Effector CD4-positive, alpha-beta T cell (primary cell): ENCODE data around the gene ZNF841.
A peak's percentile ranks its signal among the peaks of the same experiment; 100 is the strongest.
"Not testable (repeated sequence)": the region's sequence is repeated elsewhere in the genome, so short reads cannot be mapped to it uniquely, and the experiment has no call there.

Source experiments
- DNase-seq: peaks from one replicate; pipeline ENCODE4 v3.0.0-alpha.2; 2020
- total RNA-seq: gene quantifications from one replicate; lab custom pipeline; 2026; lab: John Stamatoyannopoulos, UW

ZNF841 gene
- total RNA-seq: 23.3 reads per million, percentile 50 among the genes with 10 or more reads in this experiment

DNA sequence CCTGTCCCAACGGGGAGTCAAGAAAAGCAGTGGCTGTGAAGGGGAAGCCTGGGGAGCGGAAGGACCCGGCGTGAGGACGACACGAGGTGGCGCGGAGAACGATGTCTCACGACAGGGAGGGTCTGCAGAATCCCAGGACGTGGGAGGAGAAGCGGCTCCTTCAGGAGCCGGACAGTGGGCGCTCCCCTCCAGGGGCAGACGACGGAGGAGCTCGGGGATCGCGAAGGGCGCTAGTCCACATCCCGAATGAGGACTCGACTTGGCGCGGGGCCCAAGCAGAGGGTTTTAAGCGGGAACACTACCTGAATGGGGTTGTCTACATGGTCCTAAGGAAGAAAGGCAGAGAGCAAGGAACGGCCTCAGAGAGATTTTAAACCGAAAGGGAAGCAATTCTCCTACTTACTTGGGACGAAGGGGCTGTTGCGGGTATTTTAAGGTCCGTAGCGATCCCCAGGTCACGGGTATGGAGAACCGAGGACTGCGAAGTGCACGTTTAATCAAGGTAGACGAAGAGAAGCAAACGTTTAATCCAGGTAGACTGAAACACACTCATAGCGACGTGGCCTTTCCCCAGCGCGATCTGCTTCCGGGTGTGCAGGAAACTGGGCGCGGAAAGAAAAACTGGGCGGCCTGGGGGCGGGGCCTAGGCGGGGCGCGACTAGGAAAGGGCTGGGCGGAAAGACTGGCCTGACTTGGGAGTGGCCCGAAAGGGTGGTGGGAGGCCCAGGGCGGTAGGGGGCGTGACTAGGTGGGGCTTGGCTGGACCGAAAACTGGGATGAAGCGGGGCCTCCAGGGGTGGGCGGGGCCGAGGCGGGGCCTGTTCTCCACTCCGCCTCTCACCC lies at the start of gene ZNF841:
Gene ZNF841, minus strand, starts transcription at position 594 of the 843 bp plus-strand sequence. CDS start 10,964 bp downstream, outside the sequence.
- peak; percentile 59 for DNase-seq

DNA sequence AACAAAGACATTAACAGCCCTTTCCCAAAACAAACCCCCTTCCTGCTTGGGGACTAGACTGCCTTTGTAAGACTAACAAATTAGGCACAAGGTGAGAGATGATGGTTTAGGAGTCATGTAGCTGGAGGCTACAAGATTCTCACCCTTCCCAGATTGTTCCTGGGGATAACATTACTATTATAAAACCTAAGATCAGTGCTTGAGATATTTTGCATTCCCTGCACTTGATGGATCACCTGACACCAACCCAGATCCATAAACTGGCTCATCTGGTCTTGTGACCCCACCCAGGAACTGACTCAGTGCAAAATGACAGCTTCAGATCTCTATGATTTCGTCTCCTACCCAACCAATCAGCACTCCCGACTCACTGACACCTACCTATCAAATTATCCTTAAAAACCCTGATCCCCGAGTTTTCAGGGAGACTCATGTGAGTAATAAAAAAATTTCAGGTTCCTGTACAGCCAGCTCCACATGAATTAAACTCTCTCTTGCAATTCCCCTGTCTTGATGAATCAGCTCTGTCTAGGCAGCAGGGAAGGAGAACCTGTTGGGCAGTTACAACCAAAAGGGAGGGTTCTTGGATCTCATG lies 46.5 kb upstream of the ZNF841 start:
- DNase-seq: no peak

DNA sequence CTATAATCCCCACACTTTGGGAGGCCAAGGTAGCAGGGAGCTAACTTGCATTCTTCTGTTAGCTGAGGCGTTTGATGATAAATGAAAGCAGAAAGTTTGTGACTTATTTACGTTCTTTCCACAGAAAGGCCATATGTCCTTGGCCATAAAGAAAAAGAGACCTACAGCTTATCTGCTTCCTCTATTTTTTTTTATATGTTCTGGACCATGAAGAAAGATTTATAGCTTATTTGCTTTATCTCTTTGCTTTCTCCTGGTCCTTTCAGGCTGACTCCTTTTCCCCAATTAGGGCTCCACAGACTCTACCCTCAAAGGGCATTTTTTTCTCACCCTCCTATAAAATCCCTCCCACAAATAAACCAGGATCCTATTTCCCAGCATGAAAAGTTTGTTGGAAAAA lies 45.6 kb upstream of the ZNF841 start:
- no peak for DNase-seq

DNA sequence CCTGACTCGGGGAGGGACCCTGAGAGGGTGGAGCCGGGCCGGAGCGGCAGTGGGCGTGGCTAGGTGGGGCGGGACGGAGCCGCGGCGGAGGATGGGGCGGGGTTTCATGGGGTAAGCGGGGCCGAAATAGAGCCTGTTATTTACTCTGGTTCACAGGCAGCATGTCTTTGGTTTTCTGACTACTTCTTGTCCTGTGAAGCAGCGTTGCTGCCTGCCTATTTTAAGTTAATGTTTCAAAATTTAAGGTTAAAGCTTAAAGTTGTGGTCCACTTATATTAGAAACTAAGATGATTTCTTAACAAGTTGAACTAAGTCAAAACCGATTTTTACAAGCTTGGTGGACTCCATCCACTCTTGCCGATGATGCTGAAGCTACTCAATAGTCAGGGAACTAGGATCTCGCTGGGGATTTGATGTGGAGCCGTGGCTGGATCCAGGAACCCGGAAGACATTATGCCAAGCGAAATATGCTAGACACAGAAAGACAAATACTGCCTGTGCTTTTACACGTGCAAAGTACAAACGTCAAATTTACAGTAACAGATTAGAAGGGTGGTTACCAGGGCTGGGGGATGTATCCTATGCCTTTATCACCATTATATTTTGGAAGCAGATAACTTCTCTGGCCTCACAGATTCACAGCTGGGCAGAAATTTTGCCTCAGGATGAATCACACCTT lies 44.6 kb upstream of the ZNF841 start:
- DNase-seq: no peak

GRCh38 chr19:52139252-52140031 lies 43.9 kb upstream of the ZNF841 start, which contains the start of gene ZNF616:
TSS of gene ZNF616 (minus strand) at chr19:52139938. CDS start at chr19:52130512, 9,426 bp downstream.
- DNase-seq: peak; percentile 94

GRCh38 chr19:52138983-52139251 lies 43.4 kb upstream of the ZNF841 start:
- DNase-seq: no peak

DNA sequence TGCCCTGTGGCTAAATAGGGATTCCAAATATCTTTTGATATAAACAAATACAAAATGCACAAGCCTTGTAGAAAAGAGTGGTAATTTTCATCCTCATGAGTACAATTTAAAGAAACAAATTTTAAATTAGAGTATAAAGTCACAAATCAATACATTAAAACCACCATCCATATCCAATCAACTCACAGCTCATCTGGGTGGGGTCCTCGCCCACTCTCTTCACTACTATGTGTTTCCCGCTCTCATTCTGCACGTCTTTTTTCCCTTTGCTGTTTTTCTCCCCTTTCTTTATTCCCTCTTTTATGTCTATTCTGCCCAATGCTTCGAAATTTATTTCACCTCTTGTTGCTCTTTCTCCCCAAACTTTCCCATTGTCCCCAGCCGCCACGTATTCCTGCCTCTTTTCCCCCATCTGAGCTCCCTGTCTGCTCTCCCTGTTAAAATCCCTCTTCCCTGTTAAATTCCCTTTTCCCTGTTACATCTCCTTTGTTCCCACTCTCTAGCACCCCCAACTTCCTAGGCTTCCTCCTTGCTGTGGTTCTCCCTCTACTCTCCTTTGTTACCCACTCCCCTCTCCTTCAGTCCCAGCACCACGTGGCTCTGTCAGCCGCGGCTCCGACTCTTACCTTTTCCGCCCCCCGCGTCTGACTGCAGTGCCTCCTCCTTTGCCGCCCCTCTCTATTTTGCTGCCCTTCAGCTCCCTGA lies 42.9 kb upstream of the ZNF841 start:
- DNase-seq: no peak

DNA sequence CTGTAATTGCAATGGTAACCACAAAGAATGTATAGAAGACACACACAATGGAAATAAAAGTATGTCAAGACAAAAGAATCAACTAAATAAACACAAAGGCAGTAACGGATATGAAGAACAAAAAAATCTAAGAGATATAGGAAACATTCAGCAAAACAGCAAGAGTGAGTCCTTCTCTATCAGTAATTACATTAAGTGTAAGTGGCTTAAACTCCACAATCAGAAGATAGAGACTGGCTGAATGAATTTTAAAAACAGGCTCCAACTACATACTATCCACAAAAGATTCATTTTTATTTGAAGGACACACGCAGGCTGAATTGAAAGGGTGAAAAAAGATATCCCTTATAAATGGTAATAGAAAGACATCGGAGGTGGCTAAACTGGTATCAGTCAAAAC lies 24.7 kb upstream of the ZNF841 start:
- no peak for DNase-seq

DNA sequence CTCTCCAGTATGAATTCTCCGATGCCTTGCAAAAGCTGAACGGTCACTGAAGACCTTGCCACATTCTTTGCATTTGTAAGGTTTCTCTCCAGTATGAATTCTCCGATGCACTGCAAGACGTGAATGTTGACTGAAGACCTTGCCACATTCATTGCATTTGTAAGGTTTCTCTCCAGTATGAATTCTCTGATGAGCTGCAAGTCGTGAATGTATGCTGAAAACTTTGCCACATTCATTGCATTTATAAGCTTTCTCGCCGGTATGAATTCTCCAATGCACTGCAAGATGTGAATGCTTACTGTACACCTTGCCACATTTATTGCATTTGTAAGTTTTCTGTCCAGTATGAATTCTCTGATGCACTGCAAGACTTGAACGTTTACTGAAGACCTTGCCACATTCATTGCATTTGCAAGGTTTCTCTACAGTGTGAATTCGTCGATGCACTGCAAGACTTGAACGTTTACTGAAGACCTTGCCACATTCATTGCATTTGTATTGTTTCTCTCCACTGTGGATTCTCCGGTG lies 20.0 kb upstream of the ZNF841 start:
- no peak for DNase-seq

- DNase-seq: no peak
These were observed 19.1 kb upstream of the ZNF841 start for GRCh38 chr19:52114691-52115090.

GRCh38 chr19:52112624-52113023 lies 17.1 kb upstream of the ZNF841 start:
- DNase-seq: no peak

DNA sequence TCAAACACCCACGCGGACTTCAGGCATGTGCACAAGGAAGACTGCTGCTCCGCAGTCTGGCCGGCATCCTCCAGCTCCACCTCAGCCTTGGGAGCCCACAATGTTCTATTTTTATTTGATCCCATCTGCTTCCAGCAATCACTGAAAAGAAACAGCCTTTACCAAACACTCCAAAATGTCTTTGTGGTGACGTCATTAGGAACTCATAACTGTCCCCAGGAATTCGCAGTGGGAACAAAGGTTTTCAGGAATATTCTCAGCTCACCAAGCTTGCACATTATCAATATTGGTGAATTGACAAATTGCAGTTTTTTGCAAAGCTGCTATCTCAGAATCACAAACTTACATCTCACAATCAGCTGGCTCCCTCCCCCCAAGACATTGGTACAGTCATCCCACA lies 15.2 kb upstream of the ZNF841 start:
- DNase-seq: no peak

GRCh38 chr19:52102782-52103181 lies 7.2 kb upstream of the ZNF841 start:
- DNase-seq: no peak

GRCh38 chr19:52101866-52102562 lies 6.4 kb upstream of the ZNF841 start:
- no peak for DNase-seq

DNA sequence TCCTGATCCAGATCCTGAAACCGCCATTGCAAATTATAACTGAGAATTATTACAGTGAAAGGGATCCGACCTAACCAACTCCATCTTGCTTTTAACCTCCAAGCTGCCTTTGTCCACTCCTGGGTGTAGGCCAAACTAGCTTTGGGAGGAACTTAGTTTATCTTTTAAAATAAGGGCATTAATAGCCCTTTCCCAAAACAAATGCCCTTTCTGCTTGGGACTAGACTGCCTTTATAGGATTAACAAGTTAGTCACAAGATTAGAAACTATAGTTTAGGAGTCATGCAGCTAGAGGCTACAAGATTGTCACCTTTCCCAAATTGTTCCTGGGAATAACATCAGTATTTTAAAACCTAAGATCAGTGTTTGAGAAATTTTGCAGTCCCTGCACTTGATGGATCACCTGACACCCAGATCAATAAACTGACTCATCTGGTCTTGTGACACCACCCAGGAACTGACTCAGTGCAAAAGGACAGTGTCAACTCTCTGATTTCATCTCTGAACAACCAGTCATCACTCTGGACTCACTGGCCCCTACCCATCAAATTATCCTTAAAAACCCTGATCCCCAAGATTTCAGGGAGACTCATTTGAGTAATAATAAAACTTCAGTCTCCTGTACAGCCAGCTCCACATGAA lies 4.1 kb upstream of the ZNF841 start:
- no peak for DNase-seq

DNA sequence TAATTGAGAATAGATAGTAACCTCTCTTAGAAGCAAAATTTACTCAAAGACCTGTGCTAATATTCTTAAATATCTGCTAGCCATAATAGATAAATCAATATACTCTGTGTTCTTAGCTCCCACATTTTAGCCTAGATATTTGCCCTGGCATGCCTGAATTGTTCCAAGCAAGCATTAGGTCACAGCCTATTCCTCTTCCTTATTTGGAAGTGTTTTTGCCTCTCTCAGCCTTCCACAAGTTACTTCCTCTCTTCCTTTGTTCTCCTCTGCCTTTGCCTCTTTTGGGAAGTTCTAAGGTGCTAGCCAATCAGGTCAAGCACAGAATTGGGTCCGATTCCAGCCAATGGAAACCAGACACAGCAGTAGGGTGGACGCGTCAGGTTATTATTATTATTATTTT lies 851 bp upstream of the ZNF841 start:
- DNase-seq: not testable (repeated sequence)

DNA sequence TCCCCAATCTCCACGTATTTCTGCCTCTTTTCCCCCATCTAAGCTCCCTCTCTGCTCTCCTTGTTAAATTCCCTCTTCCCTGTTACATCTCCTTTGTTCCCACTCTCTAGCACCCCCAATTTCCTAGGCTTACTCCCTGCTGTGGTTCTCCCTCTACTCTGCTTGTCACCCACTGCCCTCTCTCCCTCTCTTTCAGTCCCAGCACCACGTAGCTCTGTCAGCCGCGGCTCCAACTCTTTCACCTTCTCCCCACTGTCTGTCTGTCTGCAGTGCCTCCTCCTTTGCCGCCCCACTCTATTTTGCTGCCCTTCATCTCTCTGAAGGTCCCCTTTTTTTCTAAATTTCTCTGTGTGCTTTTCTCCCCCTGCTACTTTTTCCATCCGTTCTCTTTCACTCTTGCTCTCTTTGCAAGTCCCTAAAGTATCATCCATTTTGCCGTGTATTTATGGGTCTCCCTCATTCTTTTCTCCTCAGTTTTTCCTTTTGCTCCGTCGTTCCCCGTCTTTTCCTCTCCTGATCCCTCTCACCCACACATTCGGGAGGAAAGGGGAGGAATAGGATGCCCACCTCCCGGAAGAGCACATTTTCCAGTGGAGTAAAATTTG lies 937 bp downstream of the ZNF841 start:
- no peak for DNase-seq

GRCh38 chr19:52086481-52086880 lies 9.1 kb downstream of the ZNF841 start:
- no peak for DNase-seq

- DNase-seq: no peak
These were observed 25.1 kb downstream of the ZNF841 start for GRCh38 chr19:52070496-52070895.

DNA sequence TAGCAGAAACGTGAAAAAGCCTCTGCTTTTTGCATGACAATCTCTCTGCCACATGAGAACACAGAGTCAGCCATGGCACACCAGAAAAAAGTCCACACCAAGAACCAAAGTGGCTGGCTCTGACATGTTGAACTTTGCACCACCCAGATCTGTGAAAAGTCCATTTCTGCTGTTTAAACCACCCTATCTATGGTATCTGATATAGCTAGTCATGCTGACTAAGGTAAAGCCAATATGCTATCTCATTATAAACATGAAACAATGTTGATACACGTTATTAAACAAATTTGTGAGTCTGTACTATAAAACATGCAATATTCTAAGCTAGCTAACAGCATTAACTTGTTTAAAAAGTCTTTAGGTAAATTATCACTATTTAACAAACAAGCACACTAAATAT lies 25.9 kb downstream of the ZNF841 start:
- no peak for DNase-seq
